Measurements from ENCODE around the gene ASB18.
"Not testable (repeated sequence)": the region's sequence is repeated elsewhere in the genome, so short reads cannot be mapped to it uniquely, and the experiment has no call there.

Gene ASB18

DNA sequence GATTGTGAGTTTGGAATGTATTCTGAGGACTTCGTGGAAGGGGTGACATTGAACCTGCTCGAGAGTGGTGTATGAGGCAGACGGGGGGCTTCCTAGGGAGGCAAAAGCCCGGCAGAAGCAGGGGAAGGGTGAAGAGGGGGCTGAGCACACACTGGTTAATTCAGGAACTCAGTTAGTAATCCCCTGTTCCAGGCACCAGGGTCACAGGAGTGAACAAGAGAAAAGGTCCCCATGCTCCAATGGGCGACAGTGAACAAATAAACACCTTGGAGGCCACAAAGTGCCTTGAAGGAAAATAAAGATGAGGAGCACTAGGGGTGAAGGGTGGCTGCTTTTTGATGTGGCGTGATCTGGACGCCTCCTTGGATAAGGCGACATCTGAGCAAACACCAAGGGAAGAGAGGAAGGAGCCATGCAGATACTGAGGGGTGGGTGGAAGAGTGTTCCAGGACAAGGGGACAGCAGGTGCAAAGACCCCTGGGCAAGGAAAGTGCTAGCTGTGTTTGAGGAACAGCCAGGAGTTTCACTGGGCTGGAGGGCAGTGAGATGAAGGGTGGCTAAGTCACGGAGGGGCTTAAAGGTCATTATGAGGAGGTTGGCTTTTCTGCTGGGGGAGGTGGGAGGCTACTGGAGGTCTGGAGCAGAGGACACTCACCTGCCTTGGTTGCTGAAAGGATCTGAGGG is 26.7 kb upstream of the ASB18 start:
- Histone ChIP-seq H3K27ac (no peak overlapping the region), H3K9me3 (no peaks in the 10 kb centered on the region), H3K27me3 (peaks cover 0 to 5% of the 10 kb centered on the region in 2 donors), H3K4me1 (no peaks in the 10 kb centered on the region), H3K36me3 (no peaks in the 10 kb centered on the region), H3K4me3 (no peak overlapping the region)
- intact Hi-C loops (cut with DNase I; ENCODE audit: low total_unique reads), result no loop called here
- DNase-seq, result no peak
- TF ChIP-seq, protein P1, sequence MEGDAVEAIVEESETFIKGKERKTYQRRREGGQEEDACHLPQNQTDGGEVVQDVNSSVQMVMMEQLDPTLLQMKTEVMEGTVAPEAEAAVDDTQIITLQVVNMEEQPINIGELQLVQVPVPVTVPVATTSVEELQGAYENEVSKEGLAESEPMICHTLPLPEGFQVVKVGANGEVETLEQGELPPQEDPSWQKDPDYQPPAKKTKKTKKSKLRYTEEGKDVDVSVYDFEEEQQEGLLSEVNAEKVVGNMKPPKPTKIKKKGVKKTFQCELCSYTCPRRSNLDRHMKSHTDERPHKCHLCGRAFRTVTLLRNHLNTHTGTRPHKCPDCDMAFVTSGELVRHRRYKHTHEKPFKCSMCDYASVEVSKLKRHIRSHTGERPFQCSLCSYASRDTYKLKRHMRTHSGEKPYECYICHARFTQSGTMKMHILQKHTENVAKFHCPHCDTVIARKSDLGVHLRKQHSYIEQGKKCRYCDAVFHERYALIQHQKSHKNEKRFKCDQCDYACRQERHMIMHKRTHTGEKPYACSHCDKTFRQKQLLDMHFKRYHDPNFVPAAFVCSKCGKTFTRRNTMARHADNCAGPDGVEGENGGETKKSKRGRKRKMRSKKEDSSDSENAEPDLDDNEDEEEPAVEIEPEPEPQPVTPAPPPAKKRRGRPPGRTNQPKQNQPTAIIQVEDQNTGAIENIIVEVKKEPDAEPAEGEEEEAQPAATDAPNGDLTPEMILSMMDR (IDR thresholded peaks at IDR 0.05), result no peak

DNA sequence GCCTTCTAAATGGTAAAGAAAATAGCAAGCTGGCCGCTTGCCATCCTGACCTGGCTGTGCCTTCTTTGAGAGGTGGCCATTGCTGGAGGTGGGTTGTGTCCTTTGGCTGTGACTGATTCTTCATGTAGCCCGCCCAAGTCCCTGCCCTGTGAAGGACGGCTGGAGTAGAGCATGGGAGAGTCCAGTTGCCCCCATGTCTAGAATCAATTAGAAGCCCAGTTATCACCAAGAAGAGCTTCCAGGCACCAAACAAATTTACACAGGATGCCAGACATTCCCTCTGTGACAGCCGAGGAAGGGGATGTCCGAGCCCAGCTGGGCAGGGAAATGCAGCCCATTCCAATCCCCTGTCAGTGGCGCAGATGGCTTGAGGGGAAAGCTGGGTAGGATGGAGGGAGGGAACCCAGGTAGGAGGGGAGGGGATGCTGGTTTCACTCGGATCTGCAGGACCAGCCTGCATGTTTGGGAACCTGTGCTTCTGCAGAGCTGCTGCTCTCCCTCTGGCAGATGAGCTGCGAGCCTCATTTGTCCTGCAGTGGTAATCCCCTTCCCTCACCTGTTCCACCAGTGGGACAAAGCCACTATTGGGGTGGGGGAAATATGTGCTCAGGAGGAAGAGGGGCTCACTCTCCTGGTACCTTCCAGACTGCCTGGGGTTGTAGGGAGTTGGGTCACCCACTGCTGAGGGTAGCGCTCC is 25.7 kb upstream of the ASB18 start:
- TF ChIP-seq, protein P1 (IDR thresholded peaks at IDR 0.05), result no peak
- H3K4me1 ChIP-seq, result no peaks in the 10 kb centered on the region
- no peaks in the 10 kb centered on the region for H3K36me3 ChIP-seq
- no peak for DNase-seq
- intact Hi-C loops (cut with DNase I; ENCODE audit: low total_unique reads), result no loop called here
- no peaks in the 10 kb centered on the region for H3K9me3 ChIP-seq
- H3K27me3 ChIP-seq, result peaks cover 0 to 5% of the 10 kb centered on the region in 2 donors
- H3K4me3 ChIP-seq, result no peak overlapping the region
- no peak overlapping the region for H3K27ac ChIP-seq

DNA sequence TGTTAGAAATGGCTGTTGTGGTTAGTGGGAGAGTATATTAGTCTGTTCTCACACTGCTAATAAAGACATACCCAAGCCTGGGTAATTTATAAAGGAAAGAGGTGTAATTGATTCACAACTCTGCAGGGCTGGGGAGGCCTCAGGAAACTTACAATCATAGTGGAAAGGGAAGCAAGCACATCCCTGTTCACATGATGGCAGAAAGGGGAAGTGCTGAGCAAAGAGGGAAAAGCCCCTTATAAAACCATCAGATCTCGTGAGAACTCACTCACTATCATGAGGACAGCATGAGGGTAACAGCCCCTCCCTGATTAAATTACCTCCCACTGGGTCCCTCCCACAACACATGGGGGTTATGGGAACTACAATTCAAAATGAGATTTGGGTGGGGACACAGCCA is 24.2 kb upstream of the ASB18 start:
- H3K4me3 ChIP-seq; H3K4me1 ChIP-seq; intact Hi-C loops (cut with DNase I; ENCODE audit: low total_unique reads); H3K36me3 ChIP-seq; H3K27me3 ChIP-seq; H3K9me3 ChIP-seq; DNase-seq; H3K27ac ChIP-seq: not testable (repeated sequence)

DNA sequence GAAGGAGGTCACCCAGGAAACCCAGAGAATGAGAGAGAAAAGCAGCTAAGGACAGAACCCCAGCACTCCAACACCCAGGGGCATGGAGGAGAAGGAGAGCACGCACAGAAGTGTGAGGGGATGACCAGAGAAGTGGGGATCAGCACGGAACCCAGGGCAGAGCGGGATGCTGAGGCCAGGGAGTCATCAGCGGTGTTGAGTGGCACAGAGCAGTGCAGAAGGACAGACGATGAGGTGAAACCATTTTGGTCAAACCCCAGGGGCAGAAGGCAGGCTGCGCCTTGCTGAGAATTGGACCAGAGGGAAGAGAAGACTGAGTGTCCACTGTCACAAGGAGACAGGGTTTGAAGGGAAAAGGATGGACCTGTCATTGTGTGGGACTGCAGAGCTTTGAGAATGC is 23.4 kb upstream of the ASB18 start:
- peaks cover 0 to 5% of the 10 kb centered on the region in 2 donors for H3K27me3 ChIP-seq
- H3K4me1 ChIP-seq, result no peaks in the 10 kb centered on the region
- TF ChIP-seq, protein P1 (IDR thresholded peaks at IDR 0.05), result no peak
- H3K9me3 ChIP-seq, result no peaks in the 10 kb centered on the region
- no peak overlapping the region for H3K4me3 ChIP-seq
- intact Hi-C loops (cut with DNase I; ENCODE audit: low total_unique reads), result no loop called here
- H3K36me3 ChIP-seq, result no peaks in the 10 kb centered on the region
- DNase-seq, result no peak
- no peak overlapping the region for H3K27ac ChIP-seq

DNA sequence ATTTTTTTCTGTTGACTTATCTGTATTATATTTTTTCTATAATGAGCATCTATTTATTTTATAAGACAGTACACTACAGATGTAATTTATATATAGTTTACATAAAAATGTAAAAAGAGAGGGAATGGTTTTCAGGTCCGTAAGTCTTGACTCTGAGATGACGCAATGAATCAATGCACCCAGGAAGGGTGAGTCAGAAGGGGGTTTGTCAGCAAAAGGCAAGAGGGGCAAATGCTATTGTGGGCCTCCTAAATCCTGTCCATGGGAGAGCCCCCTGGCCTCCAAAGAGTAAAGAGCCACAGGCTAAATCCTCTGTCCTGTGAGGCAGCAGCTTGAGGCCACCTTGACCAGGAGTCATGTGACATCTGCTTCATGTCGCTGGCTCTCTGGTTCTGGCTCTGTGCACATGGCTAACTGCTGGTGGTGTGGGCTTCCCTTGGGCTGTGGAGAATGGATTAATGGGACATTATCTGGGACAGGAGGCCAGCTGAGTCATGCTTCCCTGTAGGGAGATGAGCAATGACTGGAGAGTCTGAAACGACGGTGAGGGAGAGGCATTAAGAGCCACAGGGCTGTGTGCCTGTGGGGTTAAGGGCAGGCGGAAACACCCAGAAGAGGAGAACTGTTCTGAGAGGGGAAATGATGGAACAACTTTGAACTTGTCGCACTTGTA is 22.8 kb upstream of the ASB18 start:
- H3K4me1 ChIP-seq, result no peaks in the 10 kb centered on the region
- no peak for DNase-seq
- no peaks in the 10 kb centered on the region for H3K36me3 ChIP-seq
- intact Hi-C loops (cut with DNase I; ENCODE audit: low total_unique reads), result no loop called here
- H3K27ac ChIP-seq, result no peak overlapping the region
- peaks cover 0 to 5% of the 10 kb centered on the region in 2 donors for H3K27me3 ChIP-seq
- H3K4me3 ChIP-seq, result no peak overlapping the region
- peaks cover 0 to 4% (median 0%) of the 10 kb centered on the region in 3 donors for H3K9me3 ChIP-seq
- TF ChIP-seq, protein P1 (IDR thresholded peaks at IDR 0.05), result no peak

DNA sequence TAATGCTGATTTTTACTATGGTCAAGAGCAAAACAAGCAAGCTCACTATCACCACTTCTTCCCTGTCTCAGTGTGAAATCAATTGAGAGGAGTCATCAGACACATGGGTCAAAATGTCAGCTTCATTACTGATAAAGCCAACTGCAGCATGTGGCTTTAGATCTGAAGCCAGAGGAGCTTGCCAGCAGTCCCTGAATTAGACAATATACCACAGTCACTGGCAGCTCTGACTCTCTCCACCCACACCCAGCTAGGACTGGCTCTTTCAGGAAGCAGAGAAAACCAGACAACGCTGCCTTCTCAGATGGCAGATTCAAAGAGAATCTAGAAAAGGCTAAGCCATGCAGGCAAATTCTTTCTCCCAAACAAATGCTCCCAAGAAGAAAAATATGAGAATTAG is 20.0 kb upstream of the ASB18 start:
- peaks cover 0 to 8% (median 4%) of the 10 kb centered on the region in 3 donors for H3K9me3 ChIP-seq
- no peak overlapping the region for H3K27ac ChIP-seq
- no peaks in the 10 kb centered on the region for H3K36me3 ChIP-seq
- no peak overlapping the region for H3K4me3 ChIP-seq
- peaks cover 0 to 5% of the 10 kb centered on the region in 2 donors for H3K27me3 ChIP-seq
- intact Hi-C loops (cut with DNase I; ENCODE audit: low total_unique reads), result no loop called here
- DNase-seq, result no peak
- no peaks in the 10 kb centered on the region for H3K4me1 ChIP-seq
- TF ChIP-seq, protein P1 (IDR thresholded peaks at IDR 0.05), result no peak

Measured in tibial artery (tissue), 4 donors.